HepG2 (cell line): ENCODE results near the gene UGT1A7. TPM values are rescaled to one million over a fixed set of nuclear protein-coding genes. Genes with fewer than 3 reads are reported as not detected.

Experiments
- ATAC-seq: fragments of 200-7000 bp; cut with Tn5 transposase; 3 replicates; pipeline ENCODE4 v1.9.1; 2020; ENCODE audit warnings: mild to moderate bottlenecking, moderate library complexity
- BruUV-seq: library from RNA; stranded (reverse); fragments of 400-500 nt; replicated peaks from 2 replicates; lab custom pipeline; 2021; lab: Mats Ljungman, UMichigan
- CTCF ChIA-PET: fragments of 300-600 bp; formaldehyde crosslinking; extraction: SDS; loops from one replicate; lab custom pipeline; 2021; ENCODE audit warnings: low total read pairs, inconsistent platforms, low intra/inter-chr PET ratio; lab: Yijun Ruan, JAX
- POLR2A ChIA-PET: fragments of 350-600 bp; sonication (Branson Sonifier 250); formaldehyde crosslinking; loops from one replicate; lab custom pipeline; 2020; ENCODE audit warnings: antibody characterized with exemption, inconsistent platforms; lab: Yijun Ruan, JAX
- DNase-seq: peaks from one replicate; pipeline ENCODE4 v3.0.0-alpha.2; 2015; ENCODE audit warnings: low spot score
- FAIRE-seq: peaks from 3 replicates; lab custom pipeline; 2011; peaks lifted over from hg19 to GRCh38; lab: Jason Lieb, UNC
- H2AFZ ChIP-seq: one replicate; pipeline ENCODE4 v1.6.1; 2011; ENCODE audit warnings: low read length, inconsistent platforms
- H3K27ac ChIP-seq: fragments of 300-600 bp; 3 replicates; pipeline ENCODE4 v1.8.0; 2011; ENCODE audit warnings: mixed run types, mild to moderate bottlenecking, mixed read lengths, low read length, inconsistent platforms; ENCODE audit not compliant: insufficient read depth; ENCODE audit errors: extremely low read length
- H3K27me3 ChIP-seq, 2 experiments: fragments of 200-600 bp in 1 of 2; 2 replicates in 1 of 2; 3 replicates in 1 of 2; pipeline versions ENCODE4 v1.6.0 to v1.8.0; 2011; ENCODE audit warnings: low read length in 2 of 2, mild to moderate bottlenecking in 2 of 2, moderate library complexity in 2 of 2, inconsistent platforms in 1 of 2; ENCODE audit not compliant: insufficient read depth in 2 of 2, control insufficient read depth in 1 of 2
- H3K36me3 ChIP-seq, 2 experiments: fragments of 200-600 bp in 1 of 2; replicated peaks in 1 of 2; 2 replicates in 1 of 2; 3 replicates in 1 of 2; pipeline versions ENCODE4 v1.5.1 to v1.8.0; 2011; ENCODE audit warnings: low read length in 2 of 2, inconsistent platforms in 1 of 2; ENCODE audit not compliant: insufficient read depth in 2 of 2, control insufficient read depth in 1 of 2
- H3K4me1 ChIP-seq: 2 replicates; pipeline ENCODE4 v1.5.1; 2012; ENCODE audit warnings: low read length, inconsistent platforms; ENCODE audit not compliant: insufficient read depth
- H3K4me2 ChIP-seq: 2 replicates; pipeline ENCODE4 v1.6.0; 2011; ENCODE audit warnings: low read depth, low read length, inconsistent platforms
- H3K4me3 ChIP-seq, 3 experiments: fragments of 200-600 bp in 1 of 3; sonication (generic), shearing (Covaris generic) in 1 of 3; replicated peaks in 1 of 3; 2 replicates each; pipeline ENCODE4 v1.5.1; 2011 to 2016; ENCODE audit warnings: low read length in 3 of 3, inconsistent platforms in 2 of 3, low read depth in 2 of 3, mild to moderate bottlenecking in 2 of 3, control low read depth in 1 of 3, mixed read lengths in 1 of 3; ENCODE audit not compliant: insufficient read depth in 1 of 3
- H3K79me2 ChIP-seq: one replicate; pipeline ENCODE4 v1.6.1; 2011; ENCODE audit warnings: low read length, inconsistent platforms; ENCODE audit not compliant: insufficient read depth
- H3K9ac ChIP-seq: 2 replicates; pipeline ENCODE4 v1.6.0; 2011; ENCODE audit warnings: mild to moderate bottlenecking, low read depth, low read length, inconsistent platforms; ENCODE audit not compliant: insufficient read depth
- H3K9me3 ChIP-seq: 2 replicates; pipeline ENCODE4 v1.5.1; 2012; ENCODE audit warnings: mild to moderate bottlenecking, low read length
- H4K20me1 ChIP-seq: 2 replicates; pipeline ENCODE4 v1.6.0; 2011; ENCODE audit warnings: inconsistent platforms, mild to moderate bottlenecking, low read length, moderate library complexity; ENCODE audit not compliant: insufficient read depth
- ARID2 ChIP-seq: sonication (generic); formaldehyde crosslinking; IDR thresholded peaks from 2 replicates; pipeline ENCODE4 v1.8.1; 2022; ENCODE audit warnings: mild to moderate bottlenecking, missing genetic modification reagents, borderline replicate concordance
- ATF7 ChIP-seq, 2 experiments: fragments of 450-650 bp in 1 of 2; sonication (generic) in 1 of 2; formaldehyde crosslinking in 1 of 2; IDR thresholded peaks; 2 replicates each; pipeline versions ENCODE4 v1.4.0 to v1.6.1; 2016 to 2020; ENCODE audit warnings: antibody characterized with exemption in 1 of 2, mild to moderate bottlenecking in 1 of 2, missing genetic modification reagents in 1 of 2
- CEBPZ ChIP-seq: IDR thresholded peaks from 2 replicates; pipeline ENCODE4 v1.6.1; 2012; ENCODE audit warnings: low read length, improper control_type of control experiment
- EP300 ChIP-seq, 3 experiments: sonication (generic) in 1 of 3; formaldehyde crosslinking in 1 of 3; IDR thresholded peaks; 2 replicates each; pipeline versions ENCODE4 v1.5.1 to v1.6.1; 2011 to 2020; ENCODE audit warnings: low read depth in 2 of 3, low read length in 2 of 3, borderline replicate concordance in 1 of 3, improper control_type of control experiment in 1 of 3, mild to moderate bottlenecking in 1 of 3, missing genetic modification reagents in 1 of 3, moderate library complexity in 1 of 3
- GATAD2A ChIP-seq: IDR thresholded peaks from 2 replicates; pipeline ENCODE4 v1.6.1; 2016
- MED13 ChIP-seq: sonication (generic); formaldehyde crosslinking; IDR thresholded peaks from 2 replicates; pipeline ENCODE4 v1.5.0; 2020; ENCODE audit warnings: missing genetic modification reagents
- MTF1 ChIP-seq: sonication (generic); formaldehyde crosslinking; IDR thresholded peaks from 2 replicates; pipeline ENCODE4 v1.5.0; 2020; ENCODE audit warnings: missing genetic modification reagents
- NR2F6 ChIP-seq, 2 experiments: IDR thresholded peaks; 2 replicates each; pipeline ENCODE4 v1.6.1; 2016; ENCODE audit warnings: antibody characterized with exemption in 1 of 2, mild to moderate bottlenecking in 1 of 2
- SNAI1 ChIP-seq: sonication (generic); formaldehyde crosslinking; IDR thresholded peaks from 2 replicates; pipeline ENCODE4 v1.5.0; 2020; ENCODE audit warnings: mild to moderate bottlenecking, missing genetic modification reagents, borderline replicate concordance
- SNAPC2 ChIP-seq: sonication (generic); formaldehyde crosslinking; IDR thresholded peaks from 2 replicates; pipeline ENCODE4 v1.8.1; 2022; ENCODE audit warnings: mild to moderate bottlenecking, missing genetic modification reagents
- STAT5B ChIP-seq: sonication (generic); formaldehyde crosslinking; IDR thresholded peaks from 2 replicates; pipeline ENCODE4 v1.4.0; 2020; ENCODE audit warnings: missing genetic modification reagents
- ZNF766 ChIP-seq: sonication (generic); formaldehyde crosslinking; IDR thresholded peaks from 2 replicates; pipeline ENCODE4 v1.5.0; 2020; ENCODE audit warnings: missing genetic modification reagents, borderline replicate concordance
- ZSCAN22 ChIP-seq: sonication (generic); formaldehyde crosslinking; IDR thresholded peaks from 2 replicates; pipeline ENCODE4 v1.4.0; 2020; ENCODE audit warnings: mild to moderate bottlenecking, missing genetic modification reagents
- in situ Hi-C: cut with HindIII; loops from 2 replicates; pipeline ENCODE4 v1.10.0; 2017; ENCODE audit warnings: low pct_unique_long_range_greater_than_20kb; ENCODE audit not compliant: extremely low pct_ligation_motif_present
- intact Hi-C: fragments of 100-400 bp; cut with micrococcal nuclease; formaldehyde crosslinking; loops from one replicate; pipeline ENCODE4 v1.10.0; 2022; ENCODE audit not compliant: unreplicated experiment
- polyA plus RNA-seq, 8 experiments: library from polyadenylated mRNA; depleted of rRNA in 3 of 8; stranded (reverse) in 7 of 8; unstranded in 1 of 8; fragments of >200 nt; fragmentation: Illumina TruSeq in 4 of 8; extraction: Trizol in 4 of 8; gene quantifications; 2 replicates each; pipeline versions ENCODE4 v1.2.1 to v1.2.3, GENCODE V29; 2011 to 2016; ENCODE audit warnings: low read depth in 4 of 8, missing spikeins in 1 of 8, mixed read lengths in 1 of 8; ENCODE audit not compliant: insufficient read depth in 1 of 8
- total RNA-seq, 5 experiments: library from RNA; depleted of rRNA; stranded (reverse); fragments of >200 nt; fragmentation: Illumina TruSeq; extraction: Trizol; gene quantifications; 2 replicates each; pipeline ENCODE4 v1.2.3, GENCODE V29; 2016; ENCODE audit warnings: low read depth in 1 of 5
- TF ChIP-seq, protein P1 (sequence below), 2 experiments: sonication (generic) in 1 of 2; formaldehyde crosslinking in 1 of 2; IDR thresholded peaks; 2 replicates each; pipeline versions ENCODE4 v1.5.1 to v1.6.1; 2011 to 2020; ENCODE audit warnings: borderline replicate concordance in 1 of 2, low read depth in 1 of 2, low read length in 1 of 2, mild to moderate bottlenecking in 1 of 2, missing genetic modification reagents in 1 of 2, moderate library complexity in 1 of 2

UGT1A7 gene
- total and polyA plus RNA-seq, 2 of the 13 experiments (the other 11 are each of a cell fraction or from before 2014, with no cell fraction given) = not detected

DNA sequence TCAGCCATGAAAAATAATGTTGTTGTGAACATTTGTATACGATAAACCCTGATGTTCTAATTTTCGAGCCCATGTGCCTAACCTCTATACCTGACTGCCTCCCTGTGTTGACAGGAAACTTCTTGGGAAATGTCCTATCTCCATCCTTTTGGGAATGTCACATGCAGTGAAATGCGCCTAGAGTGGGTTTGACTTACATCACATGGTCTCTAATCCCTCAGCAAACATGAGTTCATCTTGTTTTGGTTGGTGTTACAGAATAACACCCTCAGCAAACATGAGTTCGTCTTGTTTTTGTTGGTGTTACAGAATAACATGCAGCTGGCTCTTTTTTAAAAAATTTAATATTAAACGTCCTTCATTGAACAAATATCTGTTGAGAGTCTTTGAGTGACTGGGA lies 6.6 kb downstream of the UGT1A7 start (continued):
- TF ChIP-seq MTF1 (CRISPR knock-in tag) (no peak), EP300 (IDR thresholded peaks at IDR 0.05; ENCODE audit: low read depth in 2 of 2, low read length in 2 of 2) (peak in 1 of 2 experiments; percentile 14; a peak in 1 of 4 replicates), EP300 (CRISPR knock-in tag; IDR thresholded peaks at IDR 0.05; ENCODE audit: borderline replicate concordance) (no peak), GATAD2A (CRISPR knock-in tag) (peak; percentile 17; the same call in 1 of the 2 replicates), NR2F6 (IDR thresholded peaks at IDR 0.05) (no peak), NR2F6 (CRISPR knock-in tag; IDR thresholded peaks at IDR 0.05) (no peak), STAT5B (CRISPR knock-in tag) (no peak)

GRCh38 chr2:233689031-233689430 lies 7.3 kb downstream of the UGT1A7 start:
- no peak for FAIRE-seq
- no TSS peak for BruUV-seq
- no peaks in the 10 kb centered on the region for H3K79me2 ChIP-seq
- H3K36me3 ChIP-seq = no peaks in the 10 kb centered on the region
- ChIA-PET CTCF (no interaction called here), POLR2A (no interaction called here)
- in situ Hi-C loops (no loop called here), intact Hi-C loops (no loop called here)
- H3K4me3 ChIP-seq = no peak overlapping the region
- peaks cover 5% of the 10 kb centered on the region for H3K4me1 ChIP-seq
- H4K20me1 ChIP-seq = no peaks in the 10 kb centered on the region
- no peak overlapping the region for H3K4me2 ChIP-seq
- no peak for ATAC-seq
- no peak overlapping the region for H3K27ac ChIP-seq
- H3K9me3 ChIP-seq = no peaks in the 10 kb centered on the region
- H3K9ac ChIP-seq = no peak overlapping the region
- H3K27me3 ChIP-seq = no peaks in the 10 kb centered on the region
- DNase-seq = no peak
- H2AFZ ChIP-seq = no peak overlapping the region
- TF ChIP-seq ZNF766 (CRISPR knock-in tag) (no peak), SNAI1 (CRISPR knock-in tag) (no peak), ARID2 (no peak), CEBPZ (no peak), ATF7 (IDR thresholded peaks at IDR 0.05) (no peak), ATF7 (CRISPR knock-in tag; IDR thresholded peaks at IDR 0.05) (no peak), ZSCAN22 (CRISPR knock-in tag) (no peak), SNAPC2 (no peak), MED13 (CRISPR knock-in tag) (no peak)
- TF ChIP-seq, protein P1, sequence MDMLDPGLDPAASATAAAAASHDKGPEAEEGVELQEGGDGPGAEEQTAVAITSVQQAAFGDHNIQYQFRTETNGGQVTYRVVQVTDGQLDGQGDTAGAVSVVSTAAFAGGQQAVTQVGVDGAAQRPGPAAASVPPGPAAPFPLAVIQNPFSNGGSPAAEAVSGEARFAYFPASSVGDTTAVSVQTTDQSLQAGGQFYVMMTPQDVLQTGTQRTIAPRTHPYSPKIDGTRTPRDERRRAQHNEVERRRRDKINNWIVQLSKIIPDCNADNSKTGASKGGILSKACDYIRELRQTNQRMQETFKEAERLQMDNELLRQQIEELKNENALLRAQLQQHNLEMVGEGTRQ (IDR thresholded peaks at IDR 0.05; ENCODE audit: low read depth, low read length) = no peak
- TF ChIP-seq, protein P1 (CRISPR knock-in tag; IDR thresholded peaks at IDR 0.05; ENCODE audit: borderline replicate concordance) = no peak
